Activated CD8-positive, alpha-beta memory T cell treated with anti-CD3 and anti-CD28 coated beads, Interleukin-2, amount 10 ng/mL, durations not matched to agents 7 days and 5 days (primary cell): ENCODE measurements around the gene LRRC23. TPM values are rescaled to one million over a fixed set of nuclear protein-coding genes. Genes with fewer than 3 reads are reported as not detected.
"Not testable (repeated sequence)": the region's sequence is repeated elsewhere in the genome, so short reads cannot be mapped to it uniquely, and the experiment has no call there.

ENCODE experiments used
- ATAC-seq: fragments of 150-1000 bp; cut with Tn5 transposase; one replicate; pipeline ENCODE4 v1.10.0; 2021; ENCODE audit warnings: moderate library complexity
- CTCF ChIA-PET: fragments of 350-600 bp; sonication (Branson Sonifier 250); formaldehyde crosslinking; loops from one replicate; lab custom pipeline; 2021; ENCODE audit warnings: antibody characterized with exemption; lab: Charles Lee
- DNase-seq: peaks from one replicate; pipeline ENCODE4 v3.0.0-alpha.2; 2020
- H3K27ac Mint-ChIP-seq: one replicate; pipeline ENCODE4 v1.8.0; 2021; ENCODE audit warnings: mild to moderate bottlenecking, mixed read lengths
- H3K27me3 Mint-ChIP-seq: one replicate; pipeline ENCODE4 v1.8.0; 2021; ENCODE audit warnings: mixed read lengths
- H3K36me3 Mint-ChIP-seq: one replicate; pipeline ENCODE4 v1.8.0; 2021; ENCODE audit warnings: mild to moderate bottlenecking, mixed read lengths
- H3K4me1 Mint-ChIP-seq: one replicate; pipeline ENCODE4 v1.8.0; 2021; ENCODE audit warnings: mixed read lengths
- H3K4me3 Mint-ChIP-seq: one replicate; pipeline ENCODE4 v1.8.0; 2021; ENCODE audit warnings: mild to moderate bottlenecking, moderate library complexity, mixed read lengths
- H3K9me3 Mint-ChIP-seq: one replicate; pipeline ENCODE4 v1.8.0; 2022; ENCODE audit warnings: low read depth, mixed read lengths
- total RNA-seq, 2 experiments: library from RNA; stranded (reverse); gene quantifications; one replicate each; pipeline ENCODE4 v1.2.3, GENCODE V29; 2021

LRRC23 gene, protein sequence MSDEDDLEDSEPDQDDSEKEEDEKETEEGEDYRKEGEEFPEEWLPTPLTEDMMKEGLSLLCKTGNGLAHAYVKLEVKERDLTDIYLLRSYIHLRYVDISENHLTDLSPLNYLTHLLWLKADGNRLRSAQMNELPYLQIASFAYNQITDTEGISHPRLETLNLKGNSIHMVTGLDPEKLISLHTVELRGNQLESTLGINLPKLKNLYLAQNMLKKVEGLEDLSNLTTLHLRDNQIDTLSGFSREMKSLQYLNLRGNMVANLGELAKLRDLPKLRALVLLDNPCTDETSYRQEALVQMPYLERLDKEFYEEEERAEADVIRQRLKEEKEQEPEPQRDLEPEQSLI
- 1 to 10 TPM; 4.9 to 8.7 TPM for total RNA-seq

DNA sequence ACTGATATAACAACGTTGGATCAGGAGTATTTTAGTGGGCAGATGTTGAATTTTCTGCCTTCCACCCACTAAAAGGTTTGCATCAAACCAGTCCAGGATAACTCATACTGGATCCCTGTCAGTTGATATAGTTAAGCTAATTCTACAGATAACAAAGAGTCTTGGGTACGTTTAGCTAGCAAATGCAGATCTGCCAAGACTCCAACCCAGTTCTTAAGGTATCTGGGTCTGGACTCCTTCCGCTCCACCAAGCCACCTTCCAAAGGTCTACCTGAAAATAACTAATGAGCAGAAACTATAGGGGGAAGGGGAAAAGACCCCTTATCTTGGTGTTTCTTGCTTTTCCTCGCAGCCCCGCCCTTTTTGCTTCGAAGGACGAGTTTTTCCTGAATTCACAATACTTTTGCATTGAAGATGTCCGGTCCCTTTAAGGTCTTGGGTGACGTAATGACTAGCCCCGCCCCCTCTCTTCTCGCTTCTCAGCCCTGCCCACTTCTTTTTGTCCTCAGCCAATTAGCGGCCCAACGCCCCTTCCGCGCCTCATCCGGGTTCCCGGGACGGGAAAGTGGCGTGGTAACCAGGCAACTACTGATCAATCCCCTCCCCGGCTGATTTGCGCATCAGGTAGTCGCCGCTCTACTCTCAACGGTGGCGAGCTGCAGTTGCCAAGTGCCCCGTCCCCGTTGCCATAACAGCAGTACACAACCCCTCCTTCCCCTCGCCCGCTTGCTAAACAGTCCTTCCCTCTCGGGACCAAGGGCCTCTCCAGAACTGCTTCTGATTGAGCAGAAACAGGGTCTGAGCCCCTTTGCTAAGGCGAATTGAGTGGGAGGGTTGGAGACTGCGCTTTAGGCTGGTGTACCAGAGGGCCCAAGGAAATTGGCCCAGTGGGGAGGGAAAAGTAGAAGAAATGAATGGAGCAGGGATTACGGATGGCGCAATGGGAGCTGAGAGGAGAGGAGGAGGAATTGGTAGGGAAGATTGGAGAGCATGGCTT lies at the start of gene LRRC23:
Gene LRRC23 (plus strand): TSS at position 543 of the 997 bp plus-strand sequence. CDS start 812 bp downstream, outside the sequence.
- no peaks in the 10 kb centered on the region for H3K27me3 Mint-ChIP-seq
- H3K9me3 Mint-ChIP-seq, result no peaks in the 10 kb centered on the region
- no peak within 1 kb of the TSS for H3K27ac Mint-ChIP-seq
- H3K4me3 Mint-ChIP-seq, result no peak within 1 kb of the TSS
- peaks cover 3% of the 10 kb centered on the region for H3K4me1 Mint-ChIP-seq
- peak; percentile 98 for ATAC-seq
- H3K36me3 Mint-ChIP-seq, result no peaks in the 10 kb centered on the region
- DNase-seq, result peak; percentile 99
- CTCF ChIA-PET, result interaction anchor here (0.7 to 6.4 kb wide), 9 partner anchors 10 to 130 kb away, joined by 3 to 33 read pairs (median 5); partner anchors contain the start of genes ATN1 and SPSB2

DNA sequence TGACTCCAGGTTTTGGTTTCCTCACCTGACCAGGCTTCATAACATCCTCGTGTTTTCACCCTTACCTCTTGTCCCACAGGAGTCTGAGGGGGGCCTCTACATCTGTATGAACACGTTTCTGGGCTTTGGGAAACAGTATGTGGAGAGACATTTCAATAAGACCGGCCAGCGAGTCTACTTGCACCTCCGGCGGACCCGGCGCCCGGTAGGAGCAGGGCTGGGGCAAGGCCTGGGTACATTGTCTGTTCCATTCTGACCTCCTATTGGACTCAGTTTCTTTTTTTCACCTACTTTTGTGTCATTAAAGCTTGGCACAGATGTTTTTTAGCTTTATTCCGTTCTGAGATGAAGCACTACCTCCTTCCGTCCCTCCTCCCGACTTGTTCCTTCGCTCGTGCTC lies 49.3 kb upstream of the LRRC23 start:
- DNase-seq (no peak), ATAC-seq (no peak)
- no peaks in the 10 kb centered on the region for H3K27me3 Mint-ChIP-seq
- H3K36me3 Mint-ChIP-seq, result peaks cover 27% of the 10 kb centered on the region
- H3K9me3 Mint-ChIP-seq, result no peaks in the 10 kb centered on the region
- no peak overlapping the region for H3K27ac Mint-ChIP-seq
- no peak overlapping the region for H3K4me3 Mint-ChIP-seq
- peaks cover 26% of the 10 kb centered on the region for H3K4me1 Mint-ChIP-seq
- CTCF ChIA-PET, result interaction anchor here (4.6 kb wide), 1 partner anchor 13 kb away, joined by 55 read pairs; the partner anchor contains the start of gene TPI1

DNA sequence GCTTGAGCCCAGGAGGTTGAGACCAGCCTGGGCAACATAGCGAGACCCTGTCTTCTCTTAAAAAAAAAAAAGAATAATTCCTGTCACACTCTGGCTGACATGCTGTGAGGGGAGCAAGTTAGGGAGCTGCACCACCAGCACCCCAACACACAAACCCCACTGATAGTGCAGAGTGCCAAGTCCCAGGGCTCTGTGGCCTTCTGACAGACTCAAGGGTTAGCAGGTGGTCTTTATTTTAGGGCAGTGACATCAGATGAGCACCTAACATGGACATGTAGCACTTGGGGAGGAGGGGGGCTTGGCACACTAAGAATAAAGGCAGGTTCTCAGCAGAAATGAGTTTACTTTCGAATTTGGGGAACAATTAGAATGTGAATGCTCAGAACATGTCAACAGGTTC lies 45.8 kb upstream of the LRRC23 start:
- Mint-ChIP-seq H3K36me3 (peaks cover 45% of the 10 kb centered on the region), H3K4me1 (peaks cover 10% of the 10 kb centered on the region)
- CTCF ChIA-PET, result interaction anchor here (3.1 kb wide), 1 partner anchor 10 kb away, joined by 13 read pairs; no protein-coding TSS in a partner anchor

DNA sequence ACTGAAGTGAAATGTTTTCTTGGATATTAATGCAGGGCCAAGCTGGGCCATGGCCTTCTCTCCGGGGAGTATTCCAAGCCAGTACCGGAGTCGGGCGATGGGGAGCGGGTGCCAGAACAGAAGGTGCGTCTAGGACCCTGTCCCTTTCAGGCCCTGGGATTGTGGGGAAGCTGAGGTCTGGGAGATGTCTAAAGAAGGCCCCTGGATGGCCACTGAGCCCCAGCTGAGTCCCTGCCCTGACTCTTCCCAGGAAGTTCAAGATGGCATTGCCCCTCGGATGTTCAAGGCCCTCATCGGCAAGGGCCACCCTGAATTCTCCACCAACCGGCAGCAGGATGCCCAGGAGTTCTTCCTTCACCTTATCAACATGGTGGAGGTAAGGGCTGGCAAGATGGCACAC lies 44.5 kb upstream of the LRRC23 start:
- DNase-seq, result no peak
- H3K27me3 Mint-ChIP-seq, result no peaks in the 10 kb centered on the region
- CTCF ChIA-PET, result interaction anchor here (1.2 to 3.1 kb wide), 3 partner anchors 9 to 107 kb away, joined by 3 to 13 read pairs (median 4); partner anchors contain the start of genes MLF2 and SPSB2
- no peak overlapping the region for H3K4me3 Mint-ChIP-seq
- H3K36me3 Mint-ChIP-seq, result peaks cover 48% of the 10 kb centered on the region
- H3K27ac Mint-ChIP-seq, result no peak overlapping the region
- ATAC-seq, result no peak
- H3K9me3 Mint-ChIP-seq, result no peaks in the 10 kb centered on the region
- peaks cover 1% of the 10 kb centered on the region for H3K4me1 Mint-ChIP-seq

More for the DNA sequence above, 45.8 kb upstream of the LRRC23 start:
- Mint-ChIP-seq H3K27me3 (no peaks in the 10 kb centered on the region), H3K27ac (no peak overlapping the region), H3K9me3 (no peaks in the 10 kb centered on the region), H3K4me3 (no peak overlapping the region)
- no peak for ATAC-seq
- DNase-seq, result no peak

GRCh38 chr12:6860942-6861341 lies 43.7 kb upstream of the LRRC23 start:
- Mint-ChIP-seq H3K4me1 (peaks cover 1% of the 10 kb centered on the region), H3K9me3 (no peaks in the 10 kb centered on the region), H3K4me3 (no peak overlapping the region), H3K27ac (no peak overlapping the region), H3K36me3 (peaks cover 51% of the 10 kb centered on the region), H3K27me3 (no peaks in the 10 kb centered on the region)
- ATAC-seq, result no peak
- no peak for DNase-seq
- CTCF ChIA-PET, result interaction anchor here (0.9 to 3.1 kb wide), 5 partner anchors 8 to 30 kb away, joined by 4 to 13 read pairs (median 4); partner anchors contain the start of gene SPSB2

- Mint-ChIP-seq H3K4me3 (no peak overlapping the region), H3K36me3 (peaks cover 48% of the 10 kb centered on the region), H3K9me3 (no peaks in the 10 kb centered on the region), H3K27me3 (no peaks in the 10 kb centered on the region), H3K27ac (no peak overlapping the region), H3K4me1 (peaks cover 3% of the 10 kb centered on the region)
- DNase-seq, result no peak
- no peak for ATAC-seq
- CTCF ChIA-PET, result interaction anchor here (0.9 to 3.1 kb wide), 4 partner anchors 8 to 30 kb away, joined by 4 to 13 read pairs (median 4); partner anchors contain the start of gene SPSB2
Observed at GRCh38 chr12:6861391-6861790, 43.2 kb upstream of the LRRC23 start.

DNA sequence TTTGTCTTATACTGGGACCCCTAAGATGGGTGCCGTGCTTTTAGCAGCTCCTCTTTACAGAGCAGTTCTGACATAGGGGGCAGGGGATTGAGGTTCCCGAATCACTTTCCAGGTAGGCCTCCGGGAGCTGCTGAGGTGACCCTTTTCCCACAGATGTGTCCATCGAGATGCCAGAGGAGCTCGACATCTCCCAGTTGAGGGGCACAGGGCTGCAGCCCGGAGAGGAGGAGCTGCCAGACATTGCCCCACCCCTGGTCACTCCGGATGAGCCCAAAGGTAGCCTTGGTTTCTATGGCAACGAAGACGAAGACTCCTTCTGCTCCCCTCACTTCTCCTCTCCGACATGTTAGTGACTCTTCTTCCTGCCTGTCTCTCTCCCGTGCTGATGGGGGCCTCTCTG lies 41.6 kb upstream of the LRRC23 start:
- Mint-ChIP-seq H3K27ac (no peak overlapping the region), H3K9me3 (no peaks in the 10 kb centered on the region), H3K36me3 (peaks cover 39% of the 10 kb centered on the region), H3K4me1 (peaks cover 8% of the 10 kb centered on the region), H3K27me3 (no peaks in the 10 kb centered on the region), H3K4me3 (no peak overlapping the region)
- ATAC-seq (no peak), DNase-seq (no peak)
- CTCF ChIA-PET, result interaction anchor here (1.0 to 2.1 kb wide), 2 partner anchors 9 to 10 kb away, joined by 3 to 8 read pairs; partner anchors contain the start of gene SPSB2

DNA sequence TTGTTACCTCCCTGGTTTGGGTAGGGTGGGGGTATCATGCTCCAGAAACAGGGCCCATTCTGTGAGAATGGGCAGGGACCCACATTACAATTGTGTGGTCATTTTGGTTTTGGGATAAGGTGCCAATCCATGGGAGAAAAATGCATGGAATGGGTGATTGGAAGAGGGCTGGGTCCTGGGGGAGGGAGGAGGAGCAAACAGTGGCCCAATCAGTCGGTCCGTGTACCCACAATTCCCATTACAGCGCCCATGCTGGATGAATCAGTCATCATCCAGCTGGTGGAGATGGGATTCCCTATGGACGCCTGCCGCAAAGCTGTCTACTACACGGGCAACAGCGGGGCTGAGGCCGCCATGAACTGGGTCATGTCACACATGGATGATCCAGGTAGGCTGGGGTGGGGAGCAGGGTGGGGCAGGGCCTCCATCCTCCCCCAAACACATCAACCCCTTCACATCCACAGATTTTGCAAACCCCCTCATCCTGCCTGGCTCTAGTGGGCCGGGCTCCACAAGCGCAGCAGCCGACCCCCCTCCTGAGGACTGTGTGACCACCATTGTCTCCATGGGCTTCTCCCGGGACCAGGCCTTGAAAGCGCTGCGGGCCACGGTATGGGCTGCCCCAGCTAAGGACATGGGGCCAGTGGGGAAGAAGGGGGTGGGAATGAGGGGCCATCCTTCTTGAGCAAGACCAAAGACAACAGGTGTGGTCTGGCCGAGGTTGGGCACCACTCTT lies 40.9 kb upstream of the LRRC23 start:
- Mint-ChIP-seq H3K36me3 (peaks cover 46% of the 10 kb centered on the region), H3K9me3 (no peaks in the 10 kb centered on the region), H3K27ac (no peak overlapping the region), H3K4me3 (no peak overlapping the region), H3K4me1 (peaks cover 11% of the 10 kb centered on the region), H3K27me3 (no peaks in the 10 kb centered on the region)
- no peak for ATAC-seq
- CTCF ChIA-PET, result interaction anchor here (1.0 to 2.1 kb wide), 3 partner anchors 9 to 277 kb away, joined by 3 to 8 read pairs (median 3); partner anchors contain the start of gene SPSB2
- DNase-seq, result no peak

DNA sequence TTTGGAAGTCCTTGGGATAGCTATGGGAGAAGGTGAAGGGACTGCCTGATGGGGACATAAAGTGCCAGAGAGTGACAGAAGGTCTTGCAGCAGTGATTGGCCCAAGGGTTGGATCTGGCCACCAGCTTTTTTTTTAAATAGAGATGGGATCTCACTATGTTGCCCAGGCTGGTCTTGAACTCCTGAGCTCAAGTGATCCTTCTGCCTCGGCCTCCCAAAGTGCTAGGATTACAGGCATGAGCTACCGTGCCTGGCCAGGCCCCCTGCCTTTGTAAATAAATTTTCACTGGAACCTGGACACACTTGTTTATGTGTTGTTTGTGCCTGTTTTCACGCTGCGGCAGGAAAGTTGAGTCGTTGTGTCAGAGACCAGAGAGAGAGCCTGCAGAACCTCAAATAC lies 39.3 kb upstream of the LRRC23 start:
- not testable (repeated sequence) for ATAC-seq, H3K27me3 Mint-ChIP-seq, H3K27ac Mint-ChIP-seq, H3K9me3 Mint-ChIP-seq, DNase-seq, H3K4me3 Mint-ChIP-seq
- CTCF ChIA-PET, result interaction anchor here (1.2 to 1.3 kb wide), 2 partner anchors 26 to 278 kb away, joined by 3 to 4 read pairs; no protein-coding TSS in a partner anchor
- peaks cover 26% of the 10 kb centered on the region for H3K4me1 Mint-ChIP-seq
- H3K36me3 Mint-ChIP-seq, result peaks cover 59% of the 10 kb centered on the region

DNA sequence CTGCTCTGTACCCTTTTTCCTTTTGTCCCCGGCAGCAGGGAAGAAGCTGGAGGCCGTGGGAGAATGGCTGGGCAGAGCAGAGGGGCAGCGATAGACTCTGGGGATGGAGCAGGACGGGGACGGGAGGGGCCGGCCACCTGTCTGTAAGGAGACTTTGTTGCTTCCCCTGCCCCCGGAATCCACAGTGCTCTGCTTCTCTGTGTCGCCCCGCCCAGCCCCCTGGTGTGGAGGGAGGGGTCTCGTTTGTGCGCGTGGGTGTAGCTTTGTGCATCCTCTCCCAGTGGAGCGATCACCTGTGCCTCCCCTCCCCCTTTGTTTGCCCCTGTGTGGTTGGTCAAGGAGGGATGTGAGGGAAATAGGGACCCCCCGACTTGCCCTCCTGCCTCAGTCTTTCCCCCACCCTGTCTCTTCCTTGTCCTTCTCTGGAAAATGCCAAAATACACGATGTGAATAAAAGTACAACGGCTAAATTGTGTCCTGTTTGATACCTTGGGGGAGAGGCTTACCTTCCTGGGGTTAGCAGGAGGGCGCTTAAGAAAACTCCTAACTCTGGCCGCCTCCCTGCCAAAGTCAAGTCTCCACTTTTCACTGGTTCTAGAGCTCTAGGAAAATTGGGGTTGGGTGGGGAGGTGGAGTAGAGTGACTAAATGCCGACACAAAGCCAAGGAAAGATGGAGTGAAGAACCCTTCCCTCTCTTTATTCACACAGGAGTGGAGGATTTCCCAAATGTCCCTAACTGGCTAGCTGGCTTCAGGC lies 38.3 kb upstream of the LRRC23 start:
- H3K36me3 Mint-ChIP-seq, result peaks cover 59% of the 10 kb centered on the region
- DNase-seq, result no peak
- H3K27ac Mint-ChIP-seq, result peak overlapping the region; percentile 90
- CTCF ChIA-PET, result interaction anchor here (0.7 to 4.9 kb wide), 9 partner anchors 13 to 142 kb away, joined by 3 to 55 read pairs (median 4); partner anchors contain the start of genes CDCA3, COPS7A, MLF2 and USP5
- H3K4me3 Mint-ChIP-seq, result peak overlapping the region; percentile 98
- ATAC-seq, result no peak
- H3K9me3 Mint-ChIP-seq, result no peaks in the 10 kb centered on the region
- peaks cover 37% of the 10 kb centered on the region for H3K4me1 Mint-ChIP-seq
- no peaks in the 10 kb centered on the region for H3K27me3 Mint-ChIP-seq

GRCh38 chr12:6866920-6867412 lies 37.7 kb upstream of the LRRC23 start:
- CTCF ChIA-PET, result interaction anchor here (0.7 to 4.9 kb wide), 11 partner anchors 14 to 143 kb away, joined by 3 to 55 read pairs (median 6); partner anchors contain the start of genes CDCA3, COPS7A, MLF2 and USP5
- H3K36me3 Mint-ChIP-seq, result peaks cover 62% of the 10 kb centered on the region
- no peaks in the 10 kb centered on the region for H3K9me3 Mint-ChIP-seq
- no peaks in the 10 kb centered on the region for H3K27me3 Mint-ChIP-seq
- ATAC-seq (peak; percentile 4), DNase-seq (no peak)
- peak overlapping the region; percentile 98 for H3K4me3 Mint-ChIP-seq
- peak overlapping the region; percentile 90 for H3K27ac Mint-ChIP-seq
- H3K4me1 Mint-ChIP-seq, result peaks cover 43% of the 10 kb centered on the region
